ENCODE measurements around the gene COPRS.

DNA sequence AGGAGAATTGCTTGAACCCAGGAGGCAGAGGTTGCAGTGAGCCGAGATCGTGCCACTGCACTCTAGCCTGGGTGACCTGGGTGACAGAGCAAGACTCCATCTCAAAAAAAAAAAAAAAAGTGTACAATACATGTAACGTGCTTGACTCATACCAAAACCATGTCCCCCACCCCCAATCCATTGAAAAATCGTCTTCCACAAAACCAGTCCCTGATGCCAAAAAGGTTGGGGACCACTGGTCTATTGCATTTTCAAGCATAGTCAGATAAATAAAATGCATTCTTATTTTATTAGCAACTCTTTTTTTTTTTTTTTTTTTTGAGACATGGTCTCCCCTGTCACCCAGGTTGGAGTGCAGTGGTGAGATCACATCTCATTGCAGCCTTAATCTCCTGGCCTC lies 52.1 kb downstream of the COPRS start:
- TF ChIP-seq, protein P1, sequence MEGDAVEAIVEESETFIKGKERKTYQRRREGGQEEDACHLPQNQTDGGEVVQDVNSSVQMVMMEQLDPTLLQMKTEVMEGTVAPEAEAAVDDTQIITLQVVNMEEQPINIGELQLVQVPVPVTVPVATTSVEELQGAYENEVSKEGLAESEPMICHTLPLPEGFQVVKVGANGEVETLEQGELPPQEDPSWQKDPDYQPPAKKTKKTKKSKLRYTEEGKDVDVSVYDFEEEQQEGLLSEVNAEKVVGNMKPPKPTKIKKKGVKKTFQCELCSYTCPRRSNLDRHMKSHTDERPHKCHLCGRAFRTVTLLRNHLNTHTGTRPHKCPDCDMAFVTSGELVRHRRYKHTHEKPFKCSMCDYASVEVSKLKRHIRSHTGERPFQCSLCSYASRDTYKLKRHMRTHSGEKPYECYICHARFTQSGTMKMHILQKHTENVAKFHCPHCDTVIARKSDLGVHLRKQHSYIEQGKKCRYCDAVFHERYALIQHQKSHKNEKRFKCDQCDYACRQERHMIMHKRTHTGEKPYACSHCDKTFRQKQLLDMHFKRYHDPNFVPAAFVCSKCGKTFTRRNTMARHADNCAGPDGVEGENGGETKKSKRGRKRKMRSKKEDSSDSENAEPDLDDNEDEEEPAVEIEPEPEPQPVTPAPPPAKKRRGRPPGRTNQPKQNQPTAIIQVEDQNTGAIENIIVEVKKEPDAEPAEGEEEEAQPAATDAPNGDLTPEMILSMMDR (IDR thresholded peaks at IDR 0.05): no peak
- TF ChIP-seq POLR2A (IDR thresholded peaks at IDR 0.05): no peak
